PC-3 (cell line): Measurements from ENCODE around the gene UQCR11. TPM values are rescaled to one million over a fixed set of nuclear protein-coding genes. Genes with fewer than 3 reads are reported as not detected.

Experiments used
- ATAC-seq: fragments of 200-7000 bp; cut with Tn5 transposase; 2 replicates; pipeline ENCODE4 v1.9.1; 2020; ENCODE audit warnings: mild to moderate bottlenecking, moderate library complexity
- BruUV-seq: library from RNA; stranded (reverse); fragments of 400-500 nt; replicated peaks from 2 replicates; lab custom pipeline; 2021; lab: Mats Ljungman, UMichigan
- CTCF ChIA-PET: fragments of 300-600 bp; sonication (Branson Sonifier 250); formaldehyde crosslinking; loops from one replicate; lab custom pipeline; 2022; ENCODE audit warnings: antibody characterized with exemption; lab: Charles Lee
- POLR2A ChIA-PET: fragments of 300-600 bp; sonication (Branson Sonifier 250); formaldehyde crosslinking; loops from one replicate; lab custom pipeline; 2022; ENCODE audit warnings: antibody characterized with exemption; ENCODE audit not compliant: unreplicated experiment; lab: Charles Lee
- DNase-seq: peaks from one replicate; pipeline ENCODE4 v3.0.0-alpha.2; 2015
- H2AFZ ChIP-seq: fragments of 300-600 bp; sonication (generic); 2 replicates; pipeline ENCODE4 v1.6.0; 2016; ENCODE audit warnings: antibody characterized with exemption, low read length
- H3F3A ChIP-seq: fragments of 300-600 bp; sonication (generic); one replicate; pipeline ENCODE4 v1.6.0; 2017; ENCODE audit warnings: antibody characterized with exemption, low read length, control low read depth, mild to moderate bottlenecking; ENCODE audit not compliant: unreplicated experiment
- H3K27ac ChIP-seq: fragments of 300-600 bp; sonication (generic); 2 replicates; pipeline ENCODE4 v1.5.1; 2016; ENCODE audit warnings: mild to moderate bottlenecking, low read length
- H3K27me3 ChIP-seq: fragments of 300-600 bp; sonication (generic); 2 replicates; pipeline ENCODE4 v1.6.1; 2016; ENCODE audit warnings: low read length, mixed read lengths
- H3K36me3 ChIP-seq: fragments of 300-600 bp; sonication (generic); 2 replicates; pipeline ENCODE4 v1.6.1; 2016; ENCODE audit warnings: low read depth, mixed run types, low read length, mixed read lengths
- H3K4me1 ChIP-seq: fragments of 300-600 bp; sonication (generic); 2 replicates; pipeline ENCODE4 v1.5.1; 2016; ENCODE audit warnings: low read length; ENCODE audit not compliant: insufficient read depth
- H3K4me2 ChIP-seq: fragments of 300-600 bp; sonication (generic); 2 replicates; pipeline ENCODE4 v1.6.0; 2016; ENCODE audit warnings: low read length
- H3K4me3 ChIP-seq: fragments of 300-600 bp; sonication (generic); 2 replicates; pipeline ENCODE4 v1.5.1; 2016; ENCODE audit warnings: mild to moderate bottlenecking, low read length, mixed read lengths
- H3K79me2 ChIP-seq: fragments of 300-600 bp; sonication (generic); 2 replicates; pipeline ENCODE4 v1.6.1; 2017; ENCODE audit warnings: low read length, mixed read lengths
- H3K9ac ChIP-seq: fragments of 300-600 bp; sonication (generic); 2 replicates; pipeline ENCODE4 v1.6.0; 2016; ENCODE audit warnings: mild to moderate bottlenecking, low read length
- H3K9me2 ChIP-seq: fragments of 300-600 bp; sonication (generic); replicated peaks from 2 replicates; pipeline ENCODE4 v1.6.1; 2016; ENCODE audit warnings: mixed run types, low read length, mixed read lengths
- H3K9me3 ChIP-seq: fragments of 300-600 bp; sonication (generic); 2 replicates; pipeline ENCODE4 v1.6.1; 2016; ENCODE audit warnings: low read length, mixed read lengths
- H4K20me1 ChIP-seq: fragments of 300-600 bp; sonication (generic); 2 replicates; pipeline ENCODE4 v1.6.1; 2016; ENCODE audit warnings: low read length, mixed read lengths
- EZH2 ChIP-seq: fragments of 300-600 bp; sonication (generic); IDR thresholded peaks from one replicate; pipeline ENCODE4 v1.6.1; 2017; ENCODE audit warnings: antibody characterized with exemption, mild to moderate bottlenecking, low read length; ENCODE audit not compliant: unreplicated experiment
- EZH2phosphoT487 ChIP-seq: fragments of 300-600 bp; sonication (generic); IDR thresholded peaks from 2 replicates; pipeline ENCODE4 v1.6.1; 2018; ENCODE audit warnings: mild to moderate bottlenecking, antibody characterized with exemption, low read length, borderline replicate concordance
- intact Hi-C: fragments of 100-400 bp; cut with micrococcal nuclease; formaldehyde crosslinking; loops from 2 replicates; pipeline ENCODE4 v1.9.0; 2023
- total RNA-seq: library from RNA; depleted of rRNA; stranded (reverse); fragments of >200 nt; gene quantifications from 2 replicates; pipeline ENCODE4 v1.2.3, GENCODE V29; 2014
- TF ChIP-seq, protein P1 (sequence below): fragments of 300-600 bp; sonication (generic); conservative IDR thresholded peaks from 2 replicates; pipeline ENCODE4 v1.5.1; 2017; ENCODE audit warnings: antibody characterized with exemption, low read depth, mild to moderate bottlenecking, low read length

The UQCR11 gene
- total RNA-seq, 1 experiment from 2014 or later, result 148 TPM

DNA sequence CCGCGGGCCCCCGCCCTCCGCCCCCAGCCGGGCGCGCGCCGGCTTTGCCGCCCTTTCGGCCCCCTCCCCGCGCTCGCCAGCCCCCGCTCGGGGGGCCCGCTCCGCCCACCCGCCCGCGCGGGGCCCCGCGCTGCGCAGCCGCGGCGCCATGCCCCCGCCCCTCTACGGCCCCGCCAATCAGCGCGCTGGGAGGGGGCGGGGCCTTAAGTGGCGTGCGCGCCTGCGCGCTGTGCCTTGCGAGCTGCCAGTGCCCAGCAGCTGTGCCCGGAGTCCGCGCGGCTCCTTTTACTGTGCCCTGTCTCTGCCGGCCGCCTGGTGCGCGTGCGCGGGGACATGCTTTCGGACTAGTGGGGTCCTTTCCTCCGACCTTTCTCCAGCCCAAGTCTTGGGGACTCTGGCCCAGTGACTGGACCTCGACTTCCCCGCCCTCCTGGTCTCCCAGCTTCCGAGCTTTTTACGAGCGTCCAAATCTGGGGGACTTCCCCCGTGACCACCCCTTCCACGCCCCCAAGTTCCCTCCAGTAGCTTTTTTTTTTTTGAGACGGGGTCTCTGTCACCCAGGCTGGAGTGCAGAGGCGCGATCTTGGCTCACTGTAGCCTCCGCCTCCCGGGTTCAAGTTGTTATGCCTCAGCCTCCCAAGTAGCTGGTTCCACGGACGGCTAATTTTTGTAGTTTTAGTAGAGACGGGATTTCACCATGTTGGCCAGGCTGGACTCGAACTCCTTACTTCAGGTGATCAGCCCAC, 12.3 kb downstream of the UQCR11 start, which contains the start of gene MBD3:
MBD3 (minus strand) TSS at position 111 of the 746 bp plus-strand sequence. CDS start 234 bp downstream, outside the sequence.
- H4K20me1 ChIP-seq, result no peaks in the 10 kb centered on the region
- H2AFZ ChIP-seq, result peak within 1 kb of the TSS; percentile 87
- peak within 1 kb of the TSS; percentile 97 for H3K4me2 ChIP-seq
- POLR2A ChIA-PET, result interaction anchor here (0.6 kb wide), 1 partner anchor 60 kb away, joined by 5 read pairs; no protein-coding TSS in a partner anchor
- H3K79me2 ChIP-seq, result peaks cover 33% of the 10 kb centered on the region
- peak within 1 kb of the TSS; percentile 96 for H3K4me3 ChIP-seq
- H3K4me1 ChIP-seq, result 0 out of 2 replicates have a peak, but pooled peaks cover 12% of the 10 kb centered on the region
- no peak for TF ChIP-seq EZH2
- TF ChIP-seq, protein P1, sequence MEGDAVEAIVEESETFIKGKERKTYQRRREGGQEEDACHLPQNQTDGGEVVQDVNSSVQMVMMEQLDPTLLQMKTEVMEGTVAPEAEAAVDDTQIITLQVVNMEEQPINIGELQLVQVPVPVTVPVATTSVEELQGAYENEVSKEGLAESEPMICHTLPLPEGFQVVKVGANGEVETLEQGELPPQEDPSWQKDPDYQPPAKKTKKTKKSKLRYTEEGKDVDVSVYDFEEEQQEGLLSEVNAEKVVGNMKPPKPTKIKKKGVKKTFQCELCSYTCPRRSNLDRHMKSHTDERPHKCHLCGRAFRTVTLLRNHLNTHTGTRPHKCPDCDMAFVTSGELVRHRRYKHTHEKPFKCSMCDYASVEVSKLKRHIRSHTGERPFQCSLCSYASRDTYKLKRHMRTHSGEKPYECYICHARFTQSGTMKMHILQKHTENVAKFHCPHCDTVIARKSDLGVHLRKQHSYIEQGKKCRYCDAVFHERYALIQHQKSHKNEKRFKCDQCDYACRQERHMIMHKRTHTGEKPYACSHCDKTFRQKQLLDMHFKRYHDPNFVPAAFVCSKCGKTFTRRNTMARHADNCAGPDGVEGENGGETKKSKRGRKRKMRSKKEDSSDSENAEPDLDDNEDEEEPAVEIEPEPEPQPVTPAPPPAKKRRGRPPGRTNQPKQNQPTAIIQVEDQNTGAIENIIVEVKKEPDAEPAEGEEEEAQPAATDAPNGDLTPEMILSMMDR, result no peak
- no peak for TF ChIP-seq EZH2phosphoT487
- DNase-seq (peak; percentile 92), ATAC-seq (peak; percentile 82)
- peak within 1 kb of the TSS; percentile 100 for H3K9ac ChIP-seq
- peaks cover 4% of the 10 kb centered on the region; the same call in 1 of the 2 replicates for H3K36me3 ChIP-seq
- H3K9me2 ChIP-seq, result no peaks in the 10 kb centered on the region
- H3K27me3 ChIP-seq, result no peaks in the 10 kb centered on the region
- H3F3A ChIP-seq, result no peaks in the 10 kb centered on the region
- intact Hi-C loops, result no loop called here
- no peaks in the 10 kb centered on the region for H3K9me3 ChIP-seq
- CTCF ChIA-PET, result interaction anchor here (0.5 to 1.1 kb wide), 3 partner anchors 8 to 13 kb away, joined by 3 to 7 read pairs (median 5); partner anchors contain the start of gene UQCR11
- peak within 1 kb of the TSS; percentile 86 for H3K27ac ChIP-seq
- no TSS peak for BruUV-seq

DNA sequence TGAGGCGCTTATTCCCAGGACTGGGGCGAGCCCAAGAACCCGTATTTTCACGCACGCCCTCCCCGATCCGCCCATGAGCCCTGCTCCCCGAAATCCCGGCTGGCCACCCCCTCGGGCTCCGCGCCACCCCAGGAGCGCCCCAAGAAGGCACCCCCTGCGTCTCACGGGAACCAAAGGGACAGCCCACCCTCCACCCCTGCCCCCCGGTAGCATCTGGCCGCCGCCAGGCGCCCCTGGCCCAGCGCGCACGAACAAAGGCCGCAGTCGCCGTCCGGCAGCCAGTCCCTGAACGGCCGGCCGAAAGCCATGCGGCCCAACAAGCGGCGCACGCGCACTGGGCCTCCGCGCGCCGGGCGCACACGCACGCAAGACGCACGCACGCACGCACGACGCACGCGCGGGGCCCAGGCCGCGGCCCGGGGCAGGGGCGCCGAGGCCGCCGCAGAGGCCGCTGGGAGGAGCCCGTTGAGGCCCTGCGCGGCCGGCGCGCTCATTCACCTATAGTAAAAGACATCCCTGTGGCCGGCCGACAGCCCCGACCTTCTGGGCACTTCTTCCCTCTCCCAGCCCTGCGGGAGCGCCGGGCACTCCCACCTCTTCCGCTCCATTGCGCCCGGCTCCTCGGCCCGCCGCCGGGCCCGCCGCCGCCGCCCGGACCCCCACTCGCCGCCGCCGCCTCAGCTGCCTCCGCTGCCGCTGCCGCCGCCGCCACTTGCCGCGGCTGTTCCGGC, 13.1 kb downstream of the UQCR11 start:
- Histone ChIP-seq H3K4me1 (0 out of 2 replicates have a peak, but pooled peaks cover 12% of the 10 kb centered on the region), H3K4me2 (peak overlapping the region; percentile 97), H3K9ac (peak overlapping the region; percentile 100), H2AFZ (0 out of 2 replicates have a peak overlapping the region, but pooled peaks have one; percentile 38), H3K9me3 (no peaks in the 10 kb centered on the region), H3K9me2 (no peaks in the 10 kb centered on the region), H3K4me3 (peak overlapping the region; percentile 96), H4K20me1 (no peaks in the 10 kb centered on the region), H3K27ac (peak overlapping the region; percentile 86), H3K36me3 (no peaks in the 10 kb centered on the region), H3F3A (no peaks in the 10 kb centered on the region), H3K79me2 (peaks cover 41% of the 10 kb centered on the region), H3K27me3 (no peaks in the 10 kb centered on the region)
- no peak for TF ChIP-seq EZH2phosphoT487
- no peak for TF ChIP-seq EZH2
- TF ChIP-seq, protein P1, result no peak
- intact Hi-C loops, result no loop called here
- no TSS peak for BruUV-seq
- DNase-seq, result peak; percentile 81
- POLR2A ChIA-PET, result no interaction called here
- CTCF ChIA-PET, result interaction anchor here (0.5 to 1.1 kb wide), 3 partner anchors 9 to 14 kb away, joined by 3 to 7 read pairs (median 5); partner anchors contain the start of gene UQCR11
- peak; percentile 83 for ATAC-seq
